Stomach (tissue), 9 donors: ENCODE data around the gene RIMS1. TPM values are rescaled to one million over a fixed set of nuclear protein-coding genes. Genes with fewer than 3 reads are reported as not detected.

Experiments used
- DNase-seq, 2 donors: peaks; one replicate each; pipeline versions ENCODE4 v3.0.0 to v3.0.0-alpha.2; 2013 to 2019
- H3K27ac ChIP-seq, 5 donors: fragments of 200-600 bp in 4 of 5; sonication (generic) in 4 of 5; one replicate each; pipeline ENCODE4 v1.5.1; 2013 to 2019; ENCODE audit warnings: mild to moderate bottlenecking in 1 of 5, moderate library complexity in 1 of 5
- H3K27me3 ChIP-seq, 3 donors: fragments of 200-600 bp; sonication (generic); one replicate each; pipeline ENCODE4 v1.5.1; 2017 to 2019; ENCODE audit warnings: mixed run types in 1 of 3
- H3K36me3 ChIP-seq, 4 donors: fragments of 200-600 bp; sonication (generic); 1 replicate in 3 of 4; 2 replicates in 1 of 4; pipeline ENCODE4 v1.5.1; 2016 to 2019
- H3K4me1 ChIP-seq, 4 donors: fragments of 200-600 bp; sonication (generic); one replicate each; pipeline ENCODE4 v1.5.1; 2016 to 2019
- H3K4me3 ChIP-seq, 4 donors: fragments of 200-600 bp; sonication (generic) in 3 of 4; one replicate each; pipeline ENCODE4 v1.5.1; 2016 to 2019; ENCODE audit warnings: mild to moderate bottlenecking in 1 of 4
- H3K9me3 ChIP-seq, 4 donors: fragments of 200-600 bp; sonication (generic); one replicate each; pipeline ENCODE4 v1.5.1; 2016 to 2019
- EP300 ChIP-seq: sonication (generic); formaldehyde crosslinking; IDR thresholded peaks from one replicate; pipeline ENCODE4 v1.6.1; 2017; ENCODE audit warnings: antibody characterized with exemption
- POLR2A ChIP-seq, 4 donors: fragments of 450-650 bp; IDR thresholded peaks; one replicate each; pipeline ENCODE4 v1.6.1; 2016; ENCODE audit warnings: antibody characterized with exemption in 4 of 4, control low read depth in 2 of 4, mild to moderate bottlenecking in 1 of 4, moderate library complexity in 1 of 4
- POLR2AphosphoS5 ChIP-seq, 3 donors: sonication (generic); formaldehyde crosslinking; IDR thresholded peaks; one replicate each; pipeline ENCODE4 v1.6.1; 2016; ENCODE audit warnings: antibody characterized with exemption in 3 of 3
- WGBS, 5 donors: extraction: QIAGEN DNeasy Blood & Tissue Kit in 3 of 5; methylation state at CpG; one replicate each; pipeline versions ENCODE4 v1.1.5 to v1.1.7; 2013 to 2018; 5-methylcytosine and 5-hydroxymethylcytosine counted together
- intact Hi-C: fragments of 100-400 bp; cut with DNase I; formaldehyde crosslinking; loops from one replicate; pipeline ENCODE4 v1.15.1; 2023; ENCODE audit warnings: low total_unique reads
- polyA plus RNA-seq, 3 donors: library from polyadenylated mRNA; stranded (reverse); fragments of 200-250 nt; gene quantifications; one replicate each; pipeline ENCODE4 v1.2.3, GENCODE V29; 2013
- total RNA-seq, 5 donors: library from RNA; depleted of rRNA; stranded (reverse); fragments of >200 nt; gene quantifications; one replicate each; pipeline versions ENCODE4 v1.1.0 to v1.2.3, GENCODE V29; 2014 to 2016
- TF ChIP-seq, protein P1 (sequence below), 7 experiments: fragments of 450-650 bp in 4 of 7; fragments of 200-600 bp in 3 of 7; sonication (generic) in 3 of 7; IDR thresholded peaks; one replicate each; pipeline ENCODE4 v1.5.1; 2016 to 2019; ENCODE audit warnings: antibody characterized with exemption in 7 of 7, control low read depth in 2 of 7, mild to moderate bottlenecking in 1 of 7
- donor health status: healthy with polysubstance abuse.
- donor health status: Bipolar disorder and iron deficiency.
- donor health status: healthy.

RIMS1 gene
- total and polyA plus RNA-seq, 8 donors = 0.13 to 45.2 (median 5.1) TPM

DNA sequence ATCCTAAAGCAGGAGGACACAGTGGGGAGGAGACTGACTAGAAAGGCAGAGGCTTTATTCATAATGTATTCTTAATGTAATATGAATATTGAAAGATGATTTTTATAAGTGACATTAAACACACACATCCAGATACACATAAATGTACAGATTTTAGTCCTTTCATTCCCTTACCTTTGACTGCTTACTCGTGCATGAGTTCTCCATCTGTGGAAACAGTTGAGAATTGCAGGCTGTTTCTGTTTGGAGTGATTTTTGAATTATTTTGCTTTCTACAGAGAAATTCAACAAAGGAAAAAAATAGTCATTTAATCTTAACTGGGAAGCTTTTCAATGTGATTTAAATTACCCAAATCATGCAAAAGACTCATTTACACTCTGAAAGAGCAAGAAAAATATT lies 136.5 kb downstream of the RIMS1 start:
- no peaks in the 10 kb centered on the region for H3K9me3 ChIP-seq
- H3K4me3 ChIP-seq = no peak overlapping the region
- H3K27me3 ChIP-seq = no peaks in the 10 kb centered on the region
- intact Hi-C loops = no loop called here
- DNase-seq = no peak
- H3K27ac ChIP-seq = no peak overlapping the region
- 21 to 37% (median 26%) methylated on average over 1 of the region's 1 CpG for WGBS, 5 donors
- H3K36me3 ChIP-seq = no peaks in the 10 kb centered on the region
- H3K4me1 ChIP-seq = no peaks in the 10 kb centered on the region
- TF ChIP-seq POLR2A (IDR thresholded peaks at IDR 0.05) (no peak), EP300 (no peak), POLR2AphosphoS5 (IDR thresholded peaks at IDR 0.05) (no peak)
- TF ChIP-seq, protein P1, sequence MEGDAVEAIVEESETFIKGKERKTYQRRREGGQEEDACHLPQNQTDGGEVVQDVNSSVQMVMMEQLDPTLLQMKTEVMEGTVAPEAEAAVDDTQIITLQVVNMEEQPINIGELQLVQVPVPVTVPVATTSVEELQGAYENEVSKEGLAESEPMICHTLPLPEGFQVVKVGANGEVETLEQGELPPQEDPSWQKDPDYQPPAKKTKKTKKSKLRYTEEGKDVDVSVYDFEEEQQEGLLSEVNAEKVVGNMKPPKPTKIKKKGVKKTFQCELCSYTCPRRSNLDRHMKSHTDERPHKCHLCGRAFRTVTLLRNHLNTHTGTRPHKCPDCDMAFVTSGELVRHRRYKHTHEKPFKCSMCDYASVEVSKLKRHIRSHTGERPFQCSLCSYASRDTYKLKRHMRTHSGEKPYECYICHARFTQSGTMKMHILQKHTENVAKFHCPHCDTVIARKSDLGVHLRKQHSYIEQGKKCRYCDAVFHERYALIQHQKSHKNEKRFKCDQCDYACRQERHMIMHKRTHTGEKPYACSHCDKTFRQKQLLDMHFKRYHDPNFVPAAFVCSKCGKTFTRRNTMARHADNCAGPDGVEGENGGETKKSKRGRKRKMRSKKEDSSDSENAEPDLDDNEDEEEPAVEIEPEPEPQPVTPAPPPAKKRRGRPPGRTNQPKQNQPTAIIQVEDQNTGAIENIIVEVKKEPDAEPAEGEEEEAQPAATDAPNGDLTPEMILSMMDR (IDR thresholded peaks at IDR 0.05) = no peak

DNA sequence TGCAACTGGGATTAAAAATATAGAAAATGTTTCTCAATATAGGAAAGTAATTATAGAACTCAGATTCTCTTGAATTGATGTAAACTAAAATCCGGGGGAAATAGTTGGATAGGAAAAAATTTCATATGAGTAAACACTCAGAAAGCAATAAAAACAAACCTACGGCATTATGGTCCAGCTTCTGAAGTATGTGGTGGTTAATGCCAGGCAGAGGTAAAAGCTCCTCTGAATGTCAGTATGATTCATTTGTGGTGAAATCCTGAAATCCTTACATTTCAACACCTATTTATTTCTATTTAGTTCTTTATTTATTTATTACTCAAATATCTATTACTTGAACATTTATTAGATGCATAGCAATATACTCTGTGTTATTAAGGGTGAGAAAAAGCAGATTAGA lies 145.1 kb downstream of the RIMS1 start:
- no peaks in the 10 kb centered on the region for H3K27me3 ChIP-seq
- no peak for TF ChIP-seq POLR2AphosphoS5 (IDR thresholded peaks at IDR 0.05)

DNA sequence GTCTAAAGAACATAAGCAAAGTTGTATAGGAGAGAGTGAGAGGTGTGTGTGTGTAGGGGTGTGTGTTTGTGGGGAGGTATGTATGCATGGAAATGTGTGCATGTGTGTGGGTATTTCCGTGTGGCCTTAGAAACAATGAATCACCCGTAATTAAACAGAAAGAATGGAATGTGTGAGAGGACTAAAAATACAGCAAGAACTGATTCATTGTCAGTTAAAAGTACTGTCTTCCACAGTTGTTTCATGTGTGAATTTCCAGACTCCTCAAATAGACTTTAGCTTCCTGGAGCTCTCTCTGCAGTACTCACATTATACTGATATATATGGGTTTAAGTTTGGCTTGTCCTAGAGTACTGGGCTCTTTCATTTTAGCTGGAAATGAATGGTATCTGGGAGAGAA lies 145.7 kb downstream of the RIMS1 start:
- no peaks in the 10 kb centered on the region for H3K27me3 ChIP-seq
- no peaks in the 10 kb centered on the region for H3K4me1 ChIP-seq
- DNase-seq = no peak
- no peaks in the 10 kb centered on the region for H3K9me3 ChIP-seq
- TF ChIP-seq, protein P1 (IDR thresholded peaks at IDR 0.05) = no peak
- TF ChIP-seq EP300 (no peak), POLR2AphosphoS5 (IDR thresholded peaks at IDR 0.05) (no peak), POLR2A (IDR thresholded peaks at IDR 0.05) (no peak)
- no peaks in the 10 kb centered on the region for H3K36me3 ChIP-seq
- 28 to 51% (median 45%) methylated on average over 2 of the region's 2 CpGs for WGBS, 5 donors
- intact Hi-C loops = no loop called here
- no peak overlapping the region for H3K4me3 ChIP-seq
- no peak overlapping the region for H3K27ac ChIP-seq

More for the DNA sequence above, 145.1 kb downstream of the RIMS1 start:
- intact Hi-C loops = no loop called here
- DNase-seq = no peak
- H3K4me3 ChIP-seq = no peak overlapping the region
- 42 to 66% (median 56%) methylated on average over 2 of the region's 2 CpGs for WGBS, 5 donors
- no peaks in the 10 kb centered on the region for H3K9me3 ChIP-seq
- no peak overlapping the region for H3K27ac ChIP-seq
- no peaks in the 10 kb centered on the region for H3K4me1 ChIP-seq
- H3K36me3 ChIP-seq = no peaks in the 10 kb centered on the region

DNA sequence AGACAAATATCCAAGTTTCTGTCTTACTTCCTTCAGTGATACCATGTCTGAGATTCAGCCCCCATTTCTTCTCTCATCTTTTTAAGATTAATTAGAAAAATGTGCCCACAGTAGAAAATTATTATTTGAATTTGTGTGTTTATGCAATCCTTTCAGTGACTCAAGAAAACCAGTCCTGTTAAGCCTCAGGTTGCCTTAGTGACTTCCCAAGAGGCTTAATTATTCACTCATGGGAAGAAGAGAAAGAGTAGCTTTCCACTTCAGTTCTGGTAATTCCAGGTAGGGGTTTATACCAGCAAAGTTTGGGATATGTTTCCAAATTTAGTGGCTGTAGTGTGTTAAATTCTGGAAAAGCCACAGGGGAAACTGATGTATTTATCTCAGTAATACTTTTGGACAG lies 149.1 kb downstream of the RIMS1 start:
- no peaks in the 10 kb centered on the region for H3K4me1 ChIP-seq
- no peak overlapping the region for H3K4me3 ChIP-seq
- intact Hi-C loops = no loop called here
- H3K27ac ChIP-seq = no peak overlapping the region
- H3K36me3 ChIP-seq = no peaks in the 10 kb centered on the region
- DNase-seq = no peak
- H3K9me3 ChIP-seq = no peaks in the 10 kb centered on the region
- H3K27me3 ChIP-seq = no peaks in the 10 kb centered on the region
- TF ChIP-seq POLR2AphosphoS5 (IDR thresholded peaks at IDR 0.05) (no peak), POLR2A (IDR thresholded peaks at IDR 0.05) (no peak)
- TF ChIP-seq, protein P1 (IDR thresholded peaks at IDR 0.05) = no peak

DNA sequence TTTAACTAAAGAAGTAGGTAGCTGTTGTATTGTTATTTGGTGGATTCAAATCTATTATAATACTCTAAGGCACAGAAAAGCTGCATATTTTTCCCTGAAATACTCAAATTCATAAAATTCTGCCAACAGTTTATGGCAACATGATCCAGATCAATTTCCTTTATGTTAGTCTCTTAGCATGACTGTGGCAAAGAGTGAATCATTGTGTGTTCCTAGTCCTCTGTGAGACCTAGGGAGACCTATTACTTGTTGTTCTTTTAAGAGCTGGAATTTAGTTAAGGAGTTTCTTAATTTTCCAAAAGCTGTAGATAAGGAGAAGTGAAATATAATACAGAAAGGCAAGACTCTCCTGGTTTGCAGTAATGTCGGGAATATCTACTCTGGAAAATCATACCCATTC lies 149.6 kb downstream of the RIMS1 start:
- TF ChIP-seq POLR2A (IDR thresholded peaks at IDR 0.05) = no peak
- TF ChIP-seq, protein P1 (IDR thresholded peaks at IDR 0.05) = no peak
- TF ChIP-seq EP300 = no peak
- TF ChIP-seq POLR2AphosphoS5 (IDR thresholded peaks at IDR 0.05) = no peak
- H3K36me3 ChIP-seq = no peaks in the 10 kb centered on the region
- H3K27ac ChIP-seq = no peak overlapping the region
- H3K9me3 ChIP-seq = no peaks in the 10 kb centered on the region
- H3K27me3 ChIP-seq = no peaks in the 10 kb centered on the region
- H3K4me3 ChIP-seq = no peak overlapping the region
- 81 to 94% (median 94%) methylated on average over 1 of the region's 1 CpG for WGBS, 5 donors
- H3K4me1 ChIP-seq = no peaks in the 10 kb centered on the region
- intact Hi-C loops = no loop called here
- DNase-seq = no peak
